Activated T-cell treated with anti-CD3 and anti-CD28 coated beads for 1 hour (primary cell): ENCODE measurements around the gene ALAD.
"Not testable (repeated sequence)": the region's sequence is repeated elsewhere in the genome, so short reads cannot be mapped to it uniquely, and the experiment has no call there.

Experiments
- DNase-seq: peaks from one replicate; pipeline ENCODE4 v3.0.0-alpha.2; 2020; ENCODE audit warnings: low read depth

ALAD gene

GRCh38 chr9:113398796-113399195 lies 2.3 kb downstream of the ALAD start:
- no peak for DNase-seq

- no peak for DNase-seq
These were observed 3.9 kb downstream of the ALAD start for GRCh38 chr9:113397203-113397631.

- no peak for DNase-seq
These were observed 5.9 kb downstream of the ALAD start for GRCh38 chr9:113395000-113395861.

- DNase-seq, result no peak
These were observed 7.8 kb downstream of the ALAD start for GRCh38 chr9:113393281-113393680.

GRCh38 chr9:113391917-113392316 lies 9.2 kb downstream of the ALAD start:
- no peak for DNase-seq

- DNase-seq, result no peak
These were observed 10.7 kb downstream of the ALAD start for GRCh38 chr9:113390192-113390960.

- no peak for DNase-seq
These were observed 11.6 kb downstream of the ALAD start for GRCh38 chr9:113389451-113389850.

GRCh38 chr9:113388833-113389232 lies 12.3 kb downstream of the ALAD start:
- no peak for DNase-seq

- no peak for DNase-seq
These were observed 13.4 kb downstream of the ALAD start for GRCh38 chr9:113387560-113388230.

- no peak for DNase-seq
These were observed 14.3 kb downstream of the ALAD start for GRCh38 chr9:113386571-113387393.

GRCh38 chr9:113381909-113382411 lies 19.1 kb downstream of the ALAD start:
- DNase-seq, result no peak

GRCh38 chr9:113381441-113381840 lies 19.6 kb downstream of the ALAD start:
- not testable (repeated sequence) for DNase-seq

GRCh38 chr9:113380869-113381378 lies 20.2 kb downstream of the ALAD start:
- no peak for DNase-seq

GRCh38 chr9:113379829-113380210 lies 21.3 kb downstream of the ALAD start:
- DNase-seq, result not testable (repeated sequence)

- DNase-seq, result not testable (repeated sequence)
These were observed 21.8 kb downstream of the ALAD start for GRCh38 chr9:113379094-113379828.

GRCh38 chr9:113376634-113377567 lies 24.2 kb downstream of the ALAD start, which contains the start of gene HDHD3:
HDHD3 (minus strand) TSS chr9:113376986; CDS start chr9:113374354, 2,632 bp downstream.
- DNase-seq, result peak; percentile 73

- no peak for DNase-seq
These were observed 25.7 kb downstream of the ALAD start for GRCh38 chr9:113375057-113376023.
